ENCODE measurements around the gene HHAT. TPM values are rescaled to one million over a fixed set of nuclear protein-coding genes. Genes with fewer than 3 reads are reported as not detected.

Gene HHAT
- total RNA-seq, 1 donor from 2014 or later: 2.4 TPM

DNA sequence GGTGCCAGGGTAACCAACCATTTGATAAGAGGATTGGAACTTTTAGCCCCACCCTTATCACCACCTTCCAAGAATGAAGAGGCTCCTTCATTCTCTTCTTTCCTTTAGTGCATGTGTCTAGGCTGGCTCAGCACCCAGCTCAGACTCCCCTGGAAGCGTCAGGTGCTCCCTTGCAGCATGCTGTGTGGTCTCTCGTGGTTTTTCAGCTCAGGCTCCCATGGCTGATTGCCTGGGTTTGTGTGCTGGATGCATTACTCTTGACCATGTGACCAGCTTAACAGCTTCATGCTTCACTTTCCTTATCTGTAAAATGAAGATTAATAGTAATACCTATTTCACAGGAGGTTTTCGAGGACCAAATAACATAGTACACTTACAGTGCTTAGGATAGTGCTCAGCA lies 198.4 kb downstream of the HHAT start:
- FAIRE-seq: no peak
- no peak for DNase-seq (ENCODE audit: low spot score in 2 of 2)

DNA sequence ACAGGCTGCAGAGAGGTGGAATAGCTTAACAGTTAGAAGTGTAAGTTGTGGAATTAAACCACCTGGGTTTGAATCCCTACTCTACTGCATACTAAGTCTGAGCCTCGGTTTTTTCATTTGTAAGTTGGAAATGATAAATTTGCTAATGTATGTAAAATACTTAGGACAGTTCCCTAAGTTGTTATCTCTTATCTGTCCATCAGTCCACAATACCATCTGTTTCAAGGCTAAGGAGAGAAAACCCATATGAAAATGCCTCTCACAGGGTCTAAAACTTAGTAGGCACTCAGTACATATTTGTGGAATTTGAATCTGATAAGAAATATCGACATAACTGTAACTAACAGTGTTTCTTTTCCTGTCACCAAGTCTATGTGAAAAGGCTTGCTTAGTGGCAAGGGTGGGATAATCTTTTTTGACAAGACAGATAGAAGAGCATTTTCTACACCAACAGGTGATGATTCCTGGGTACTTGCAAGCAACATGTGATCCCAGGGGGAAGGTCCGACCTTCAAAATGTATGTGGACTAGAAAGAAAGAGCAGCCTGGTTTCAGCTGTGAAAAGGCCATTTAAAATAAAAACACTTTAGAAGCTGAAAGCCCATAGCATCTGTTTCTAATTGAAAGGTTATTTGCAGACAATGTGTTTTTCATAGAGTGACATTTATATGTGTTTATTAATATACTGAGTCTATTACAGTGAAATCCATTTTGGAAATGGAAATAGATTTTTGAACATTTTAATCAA lies 202.9 kb downstream of the HHAT start:
- no peak for FAIRE-seq
- no peak for DNase-seq (ENCODE audit: low spot score in 2 of 2)

DNA sequence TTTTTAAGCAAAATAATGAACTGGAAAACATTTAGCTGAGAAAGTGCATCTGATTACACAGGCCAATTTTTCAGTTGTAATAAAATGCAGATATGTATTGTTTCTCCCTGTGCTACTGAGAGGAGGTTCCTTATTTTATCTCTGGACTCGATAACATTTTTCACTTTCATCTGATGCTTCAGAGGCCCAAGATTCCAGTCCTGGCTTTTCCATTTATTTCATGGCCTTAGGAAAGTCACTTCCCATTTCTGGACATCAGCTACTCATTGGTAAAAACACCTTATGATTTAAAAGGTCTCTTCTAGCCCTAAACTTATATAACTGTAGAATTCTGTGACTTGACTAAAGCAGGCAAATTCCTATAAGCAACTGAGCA lies 203.5 kb downstream of the HHAT start:
- FAIRE-seq (no peak), DNase-seq (ENCODE audit: low spot score in 2 of 2) (no peak)

DNA sequence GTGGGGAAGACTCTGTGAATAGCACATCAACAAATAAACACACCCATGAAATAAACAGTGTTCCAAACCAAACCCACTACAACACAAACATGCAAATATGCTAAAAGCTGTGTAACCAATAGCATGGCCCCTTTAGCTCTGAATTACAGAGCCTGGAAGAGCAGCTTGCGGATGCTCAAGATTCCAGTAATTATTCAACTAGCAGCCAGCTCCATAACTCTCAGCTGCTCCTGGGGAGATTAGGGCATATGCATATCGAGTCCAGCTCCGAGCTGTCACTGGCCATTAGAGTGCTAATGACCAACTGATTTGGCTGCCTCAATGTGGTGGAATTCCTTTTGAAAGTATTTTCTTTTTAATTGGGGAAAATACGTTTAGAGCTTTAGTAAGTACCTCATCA lies 207.1 kb downstream of the HHAT start:
- no peak for DNase-seq (ENCODE audit: low spot score in 2 of 2)

DNA sequence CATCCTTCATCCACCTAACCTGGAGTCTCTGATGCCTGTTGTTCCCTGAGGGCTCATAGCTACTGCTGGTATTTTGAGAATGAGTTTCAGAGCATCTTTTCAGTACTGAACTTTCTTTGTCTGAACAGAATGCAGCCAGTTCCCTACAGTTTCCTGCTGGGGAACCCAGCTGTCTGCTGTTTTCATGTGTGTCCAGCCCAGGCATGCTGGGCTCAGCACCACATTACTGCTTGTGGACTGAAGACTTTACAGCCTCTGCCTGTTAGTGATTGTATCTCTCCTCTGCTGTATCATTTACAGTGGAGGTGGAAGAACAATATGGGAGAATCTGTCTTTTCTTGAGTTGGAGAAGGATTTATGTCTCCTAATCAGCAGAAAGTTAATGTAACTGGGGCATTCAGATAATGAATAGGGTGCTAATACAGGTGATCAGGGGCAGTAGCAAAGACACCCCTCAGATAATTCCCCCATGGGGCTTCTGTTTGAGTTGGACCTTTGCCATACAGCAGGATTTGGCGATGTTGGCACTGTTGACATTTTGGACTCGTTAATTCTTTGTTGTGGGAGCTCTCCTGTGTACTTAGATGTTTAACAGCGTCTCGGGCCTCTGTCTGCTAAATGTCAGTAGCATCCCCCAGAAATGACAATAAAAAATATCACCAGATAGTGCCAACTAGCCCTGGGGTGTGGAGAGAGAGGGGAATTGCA lies 207.7 kb downstream of the HHAT start:
- FAIRE-seq (no peak), DNase-seq (ENCODE audit: low spot score in 2 of 2) (no peak)

More for the DNA sequence above, 207.1 kb downstream of the HHAT start:
- no peak for FAIRE-seq

DNA sequence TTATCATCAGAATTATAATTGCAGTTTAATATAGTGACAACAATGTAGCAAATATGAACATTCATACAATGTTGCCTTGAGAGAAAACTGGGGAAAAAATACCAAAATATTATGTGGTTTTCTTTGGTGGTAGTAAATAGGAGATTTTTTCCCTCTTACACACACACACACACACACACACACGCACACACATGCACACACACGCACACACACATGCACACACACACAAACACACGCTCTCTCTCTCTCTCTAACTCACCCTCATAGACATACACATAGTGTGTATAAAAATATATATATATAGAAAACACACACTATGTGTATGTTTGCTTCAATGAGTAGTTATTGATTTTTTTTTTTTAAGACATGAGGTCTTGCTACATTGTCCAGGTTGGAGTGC lies 211.6 kb downstream of the HHAT start:
- no peak for FAIRE-seq

DNA sequence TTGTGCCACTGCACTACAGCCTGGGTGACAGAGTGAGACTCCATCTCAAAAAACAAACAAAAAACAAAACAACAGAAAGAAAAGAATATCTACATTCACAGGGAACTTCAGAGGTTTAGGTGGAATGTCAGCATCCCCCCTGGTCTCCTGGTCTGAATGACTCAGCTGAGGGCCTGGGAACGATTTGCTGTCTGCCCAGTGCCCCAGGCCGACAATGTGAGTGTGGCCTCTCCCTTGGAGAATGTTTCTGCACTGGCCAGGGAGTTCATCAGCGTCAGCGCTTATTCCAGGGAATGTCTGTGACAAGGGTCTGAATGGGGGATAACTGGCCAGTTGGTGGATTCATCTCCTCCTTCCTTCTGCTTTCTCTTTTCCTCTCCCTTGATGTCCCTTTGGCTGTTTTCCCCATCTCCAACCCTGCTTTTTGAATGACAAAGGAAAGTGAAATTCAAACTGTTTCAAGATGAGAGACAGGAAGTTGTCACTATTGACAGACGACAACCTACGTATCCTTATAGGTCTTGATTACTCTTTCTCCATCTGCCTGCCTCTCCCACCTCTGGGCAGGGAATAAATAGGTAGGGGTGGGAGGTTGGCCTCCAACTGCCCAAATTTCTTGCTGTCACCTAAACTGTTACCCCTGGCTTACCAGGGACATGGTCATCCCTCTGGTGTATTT lies 213.1 kb downstream of the HHAT start:
- DNase-seq (ENCODE audit: low spot score in 2 of 2) (no peak), FAIRE-seq (no peak)

More for the DNA sequence above, 211.6 kb downstream of the HHAT start:
- no peak for DNase-seq (ENCODE audit: low spot score in 2 of 2)

DNA sequence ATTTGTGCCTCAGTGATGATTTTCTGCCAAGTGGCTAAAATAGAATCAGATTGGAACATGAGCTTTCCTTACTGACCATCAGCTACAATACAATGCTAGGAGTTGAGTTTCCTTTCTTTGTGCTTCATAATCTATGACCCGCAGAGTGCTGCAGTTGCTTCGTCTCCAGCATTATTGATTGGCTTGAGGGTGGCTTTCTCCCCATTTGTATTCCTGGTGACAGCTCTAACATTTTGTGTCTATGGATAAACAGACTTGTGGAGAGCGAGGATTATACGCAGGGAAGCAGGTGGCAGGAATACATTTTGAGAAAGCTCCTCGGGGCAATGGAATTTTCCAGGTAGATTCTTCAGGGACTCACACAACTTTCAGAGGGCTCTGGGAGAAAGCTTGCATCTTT lies 223.2 kb downstream of the HHAT start:
- DNase-seq (ENCODE audit: low spot score in 2 of 2) (no peak), FAIRE-seq (no peak)

DNA sequence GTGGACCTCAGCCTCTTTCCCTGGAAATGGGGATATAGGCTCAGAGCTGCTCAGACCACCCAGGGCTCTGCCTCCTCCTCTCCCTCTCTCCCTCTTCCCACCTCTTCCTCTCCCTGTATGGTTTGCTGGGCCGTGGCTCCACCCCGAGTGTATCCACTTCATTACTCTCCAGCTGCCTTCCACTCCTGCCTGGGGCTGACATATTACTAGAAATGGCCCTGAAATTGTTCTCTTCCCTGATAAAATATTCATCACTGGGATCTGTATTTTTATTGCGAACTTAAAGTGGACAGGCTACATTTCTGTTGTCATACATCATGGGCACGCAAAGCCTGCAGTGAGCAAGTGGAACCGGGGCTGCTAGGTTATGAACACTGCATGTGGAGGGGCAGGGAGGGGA lies 225.0 kb downstream of the HHAT start:
- DNase-seq (ENCODE audit: low spot score in 2 of 2) (no peak), FAIRE-seq (no peak)

DNA sequence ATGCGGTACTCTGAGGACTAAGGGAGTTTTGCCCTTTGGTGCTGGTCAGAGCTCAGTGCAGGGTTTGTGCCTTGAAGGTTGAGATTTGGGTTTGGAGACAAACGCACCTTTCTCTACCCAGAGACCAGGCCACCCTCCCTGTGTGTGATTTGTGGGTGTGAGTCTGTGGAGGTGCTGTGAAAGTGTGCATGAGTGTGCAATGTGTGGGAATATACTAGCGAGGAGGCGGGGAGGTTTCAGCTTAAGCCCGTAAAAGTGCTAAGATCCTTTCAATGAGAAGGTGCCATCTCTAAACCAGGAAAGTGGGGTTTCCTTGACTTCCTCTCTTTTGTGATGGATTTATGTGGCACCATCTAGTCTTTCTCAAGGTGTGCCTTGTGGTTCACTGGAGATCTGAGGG lies 225.7 kb downstream of the HHAT start:
- DNase-seq (ENCODE audit: low spot score in 2 of 2) (no peak), FAIRE-seq (no peak)

DNA sequence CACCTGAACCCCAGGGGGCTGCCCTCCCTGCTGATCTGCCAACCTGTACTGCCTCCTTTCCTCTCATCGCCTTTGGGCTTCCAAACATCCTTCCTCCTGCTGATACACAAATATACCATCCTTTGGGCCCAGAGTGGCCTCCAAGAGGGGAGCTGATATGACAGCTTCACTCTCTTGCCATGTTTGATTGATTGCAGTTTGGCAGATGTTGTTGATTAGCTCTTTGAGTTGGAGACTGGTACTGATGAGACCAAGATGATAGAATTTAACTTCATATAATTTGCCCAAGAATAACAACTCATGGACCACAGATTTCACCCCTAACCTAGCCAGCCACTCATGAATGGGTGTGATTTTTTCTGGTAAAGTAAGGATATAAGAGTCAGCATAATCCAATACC lies 227.8 kb downstream of the HHAT start:
- DNase-seq (ENCODE audit: low spot score in 2 of 2) (no peak), FAIRE-seq (no peak)

DNA sequence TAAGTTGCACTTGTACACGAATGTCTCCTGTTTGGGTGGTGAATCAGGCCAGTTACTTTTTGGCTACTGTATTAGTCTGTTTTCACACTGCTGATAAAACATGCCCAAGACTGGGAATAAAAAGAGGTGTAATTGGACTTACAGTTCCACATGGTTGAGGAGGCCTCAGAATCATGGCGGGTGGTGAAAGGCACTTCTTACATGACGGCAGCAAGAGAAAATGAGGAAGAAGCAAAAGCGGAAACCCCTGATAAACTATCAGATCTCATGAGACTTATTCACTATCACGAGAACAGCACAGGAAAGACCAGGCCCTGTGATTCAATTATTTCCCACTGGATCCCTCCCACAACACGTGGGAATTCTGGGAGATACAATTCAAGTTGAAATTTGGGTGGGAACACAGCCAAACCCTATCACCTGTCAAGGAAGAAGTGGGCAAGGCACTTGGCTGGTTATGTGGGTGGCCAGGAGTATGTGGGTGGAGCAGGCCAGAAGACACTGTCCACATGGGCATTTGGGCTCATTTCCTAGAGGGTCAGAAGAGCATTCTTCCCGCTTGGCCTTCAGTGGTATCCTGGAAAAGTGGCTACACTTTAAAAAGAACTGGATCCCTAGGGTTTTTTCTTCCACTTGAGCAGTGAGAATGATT lies 228.8 kb downstream of the HHAT start:
- DNase-seq (ENCODE audit: low spot score in 2 of 2) (no peak), FAIRE-seq (no peak)

DNA sequence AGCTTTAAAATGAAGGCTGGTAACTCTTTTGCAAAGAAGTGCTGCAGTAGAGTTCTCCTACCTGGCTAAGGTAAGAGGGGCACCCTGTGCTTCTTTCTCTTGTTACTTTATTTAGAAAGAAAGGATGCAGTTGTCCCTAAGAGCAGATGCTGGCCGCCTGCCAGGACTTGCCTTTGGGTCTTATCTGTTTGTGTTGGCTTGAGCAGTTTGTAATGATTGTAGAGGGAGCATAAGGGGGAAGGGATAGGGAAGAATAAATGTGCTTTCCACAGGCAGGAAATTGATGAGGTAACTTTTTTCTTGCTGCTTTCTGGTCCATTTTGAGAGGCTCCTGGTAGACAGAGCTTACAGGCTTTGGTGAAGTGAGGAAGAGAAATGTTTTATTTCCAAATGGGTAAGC lies 229.6 kb downstream of the HHAT start:
- no peak for DNase-seq (ENCODE audit: low spot score in 2 of 2)
- FAIRE-seq: no peak

DNA sequence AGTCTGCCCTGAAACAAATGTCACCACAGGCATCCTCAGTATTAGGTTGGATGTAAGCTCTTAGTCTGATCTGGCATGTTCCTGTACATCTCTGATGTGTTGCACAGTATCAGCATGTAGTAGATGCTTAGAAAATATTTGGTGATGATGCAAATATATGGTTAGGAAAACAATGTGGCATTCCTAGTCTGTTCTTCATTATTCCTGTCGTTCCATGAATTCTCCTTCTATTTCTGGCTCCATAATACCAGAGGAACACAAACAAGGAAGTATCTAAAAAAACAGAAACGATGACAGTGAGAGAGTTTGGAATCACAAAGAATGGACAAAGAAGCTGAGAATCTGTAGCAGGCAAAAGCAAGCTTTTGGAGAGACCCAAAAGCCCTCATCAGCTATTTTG lies 236.6 kb downstream of the HHAT start:
- no peak for FAIRE-seq
- DNase-seq (ENCODE audit: low spot score in 2 of 2): no peak

DNA sequence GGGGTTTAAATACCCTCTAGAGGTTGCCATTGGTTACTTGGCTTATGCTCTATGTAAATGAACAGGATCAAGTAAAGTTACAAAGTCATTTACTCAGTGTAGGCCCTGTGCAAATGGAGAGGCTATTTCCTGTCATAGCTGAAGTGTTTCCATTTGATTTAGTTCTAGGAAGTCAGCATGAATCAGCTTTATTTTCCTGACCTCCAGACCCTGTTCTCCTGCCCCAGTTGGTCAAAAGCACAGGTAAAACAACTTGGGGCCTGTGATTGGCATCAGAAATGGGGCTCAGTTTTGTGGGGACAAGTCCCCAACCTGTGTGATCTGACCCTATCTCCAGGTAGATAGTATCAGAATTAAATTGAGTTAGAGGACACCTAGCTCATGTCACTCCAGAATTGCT lies 239.9 kb downstream of the HHAT start:
- FAIRE-seq: no peak

DNA sequence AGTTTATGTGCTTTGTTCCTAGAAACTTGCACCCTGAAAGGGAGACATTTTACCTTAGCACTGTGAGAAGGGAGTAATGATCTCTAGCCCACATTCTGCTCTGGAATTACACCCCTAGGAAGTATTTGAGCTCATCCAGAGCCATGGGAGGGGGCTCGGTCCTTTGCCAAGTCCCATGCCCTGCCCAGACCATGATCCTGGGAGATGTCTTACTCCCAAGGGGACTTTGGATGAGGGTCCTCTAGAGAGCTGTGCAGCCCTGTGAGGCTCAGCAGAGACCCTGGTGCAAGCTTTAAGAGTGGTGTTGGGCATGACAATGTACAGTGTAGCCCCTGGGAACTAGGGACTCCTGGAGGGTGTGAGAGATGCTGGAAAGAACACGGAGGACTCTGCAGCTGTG lies 241.4 kb downstream of the HHAT start:
- FAIRE-seq: no peak

More for the DNA sequence above, 239.9 kb downstream of the HHAT start:
- no peak for DNase-seq (ENCODE audit: low spot score in 2 of 2)

DNA sequence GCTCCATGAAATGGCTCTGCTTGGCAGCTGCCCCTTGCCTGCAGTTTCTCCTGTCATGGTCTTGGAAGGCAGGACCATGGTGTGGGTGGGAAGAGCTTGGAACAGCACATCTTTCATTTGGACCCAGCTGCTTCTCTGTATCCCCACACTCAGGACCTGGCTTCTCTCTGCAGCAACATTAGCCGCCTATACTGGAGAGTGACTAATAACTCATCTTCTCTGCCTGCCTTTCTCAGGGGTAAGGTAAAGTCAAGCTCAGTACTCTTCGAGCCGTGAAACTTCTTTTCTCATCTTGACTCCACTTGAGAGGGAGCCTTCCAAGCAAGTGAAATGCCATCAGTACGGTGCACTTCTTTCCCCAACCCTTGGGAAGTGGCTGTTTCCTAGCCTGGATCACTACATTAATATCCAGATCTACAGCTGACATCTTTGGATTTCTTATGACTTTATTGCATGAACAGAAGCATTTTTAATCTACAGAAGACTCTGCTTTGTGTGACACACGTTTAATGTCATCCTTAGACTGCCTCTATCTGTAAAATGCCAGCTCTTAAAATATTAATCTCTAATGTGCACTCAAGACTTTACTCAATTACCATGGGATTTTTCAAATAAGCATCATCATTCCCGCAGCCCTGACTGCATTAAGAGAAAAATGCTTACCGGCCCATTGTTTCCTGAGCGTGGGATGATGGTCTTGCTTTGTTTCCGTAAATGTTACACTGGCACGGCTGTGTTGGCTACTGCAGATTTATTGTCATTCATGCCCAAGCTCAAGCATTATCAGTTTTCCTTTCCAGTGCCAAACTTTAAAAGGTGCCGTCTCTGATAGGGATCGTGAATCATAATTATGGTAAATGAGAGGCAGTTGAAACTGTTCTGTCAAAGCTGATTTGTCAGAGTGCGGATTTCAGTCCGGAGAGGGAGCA lies 242.9 kb downstream of the HHAT start:
- DNase-seq (ENCODE audit: low spot score in 2 of 2): no peak
- no peak for FAIRE-seq

More for the DNA sequence above, 241.4 kb downstream of the HHAT start:
- DNase-seq (ENCODE audit: low spot score in 2 of 2): no peak

DNA sequence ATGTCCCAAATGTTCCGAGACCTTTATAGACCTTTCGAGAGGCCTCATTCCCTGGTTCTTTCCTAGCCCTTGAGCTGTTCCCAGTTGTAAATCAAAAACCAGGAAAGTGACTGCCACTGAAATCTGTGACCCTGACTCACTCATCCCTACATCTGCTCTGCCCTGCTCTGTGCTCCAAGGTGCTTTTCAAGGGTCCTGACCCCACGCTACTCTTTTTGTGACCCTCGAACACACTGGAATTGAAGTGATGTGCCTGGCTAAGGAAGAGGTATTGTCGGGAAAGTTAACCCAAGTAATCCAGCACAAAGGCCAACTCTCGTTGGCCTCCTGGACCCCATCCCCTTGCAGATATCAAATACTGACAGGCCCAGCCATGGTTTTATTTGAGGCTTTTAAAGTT lies 244.4 kb downstream of the HHAT start:
- FAIRE-seq (no peak), DNase-seq (ENCODE audit: low spot score in 2 of 2) (no peak)

DNA sequence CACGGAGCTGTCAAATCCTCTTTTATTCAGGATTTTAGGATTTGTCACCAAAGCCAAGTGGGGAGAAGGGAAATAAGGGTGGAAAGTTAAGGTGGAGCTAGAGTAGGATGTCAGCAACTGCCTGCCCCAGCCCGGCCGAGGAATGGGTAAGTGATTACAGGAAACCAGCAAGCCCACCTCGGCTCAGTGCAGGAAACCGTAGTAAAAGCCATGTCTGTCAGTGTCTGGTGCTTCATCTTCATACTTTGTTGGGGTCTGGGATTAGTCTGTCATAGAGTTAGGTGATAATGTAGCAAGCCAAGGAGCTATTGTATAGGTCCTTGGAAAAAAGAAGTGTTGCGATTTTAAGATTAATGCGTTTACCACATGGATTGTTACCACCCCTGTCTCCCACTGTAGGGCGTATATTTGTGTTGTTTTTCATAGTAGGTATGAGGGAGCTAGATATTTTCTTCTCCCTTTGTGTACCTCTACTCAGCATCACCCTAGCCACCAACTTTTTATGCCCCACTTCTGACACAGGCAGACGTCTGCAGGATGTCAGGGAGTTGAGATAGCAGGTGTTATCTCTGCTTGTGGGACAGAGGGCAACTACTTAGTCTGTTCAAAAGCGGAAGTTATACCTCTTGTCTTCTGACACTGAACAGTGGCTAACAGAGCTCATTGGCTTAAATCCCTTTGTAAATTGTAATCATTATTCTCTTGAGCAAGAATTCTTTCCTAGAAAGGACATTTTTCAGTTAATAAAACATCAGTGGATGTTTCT lies 253.7 kb downstream of the HHAT start:
- DNase-seq (ENCODE audit: low spot score in 2 of 2) (no peak), FAIRE-seq (no peak)

Data from frontal cortex (tissue), 4 donors.